Loucy (cell line): ENCODE measurements around the gene NOS1.

Experiments
- H2AFZ ChIP-seq: fragments of 200-600 bp; sonication (generic); 2 replicates; pipeline ENCODE4 v1.6.0; 2016; ENCODE audit warnings: antibody characterized with exemption, mild to moderate bottlenecking, low read length, moderate library complexity
- H3F3A ChIP-seq: fragments of 200-600 bp; 2 replicates; pipeline ENCODE4 v1.6.0; 2016; ENCODE audit warnings: antibody characterized with exemption, low read depth, mild to moderate bottlenecking
- H3K27me3 ChIP-seq: fragments of 200-600 bp; sonication (generic); 2 replicates; pipeline ENCODE4 v1.6.1; 2014; ENCODE audit warnings: low read length, mild to moderate bottlenecking; ENCODE audit not compliant: insufficient read depth, poor library complexity, severe bottlenecking
- H3K36me3 ChIP-seq: fragments of 200-600 bp; sonication (generic); 2 replicates; pipeline ENCODE4 v1.6.1; 2016; ENCODE audit warnings: low read length; ENCODE audit not compliant: insufficient read depth
- H3K4me1 ChIP-seq: fragments of 200-600 bp; sonication (generic); 2 replicates; pipeline ENCODE4 v1.5.1; 2014; ENCODE audit warnings: low read length, mild to moderate bottlenecking; ENCODE audit not compliant: insufficient read depth, poor library complexity, severe bottlenecking
- H3K4me2 ChIP-seq: fragments of 200-600 bp; sonication (generic); 2 replicates; pipeline ENCODE4 v1.6.0; 2014; ENCODE audit warnings: antibody characterized with exemption, low read length, low read depth, mild to moderate bottlenecking; ENCODE audit not compliant: poor library complexity, severe bottlenecking
- H3K4me3 ChIP-seq: fragments of 200-600 bp; sonication (generic); 2 replicates; pipeline ENCODE4 v1.5.1; 2014; ENCODE audit warnings: low read length, mild to moderate bottlenecking, mixed read lengths; ENCODE audit not compliant: poor library complexity, severe bottlenecking
- H3K79me2 ChIP-seq: fragments of 200-600 bp; sonication (generic); 2 replicates; pipeline ENCODE4 v1.6.1; 2014; ENCODE audit warnings: low read length; ENCODE audit not compliant: insufficient read depth
- H3K9ac ChIP-seq: fragments of 200-600 bp; sonication (generic); 2 replicates; pipeline ENCODE4 v1.6.0; 2014; ENCODE audit warnings: mild to moderate bottlenecking, low read depth, low read length, moderate library complexity; ENCODE audit not compliant: poor library complexity, severe bottlenecking
- H3K9me2 ChIP-seq: fragments of 200-600 bp; sonication (generic); replicated peaks from 2 replicates; pipeline ENCODE4 v1.6.1; 2016; ENCODE audit warnings: low read depth, low read length, mixed read lengths
- H3K9me3 ChIP-seq: fragments of 200-600 bp; sonication (generic); 2 replicates; pipeline ENCODE4 v1.6.1; 2014; ENCODE audit warnings: mild to moderate bottlenecking, antibody characterized with exemption, low read length, low read depth; ENCODE audit not compliant: insufficient read depth
- H4K20me1 ChIP-seq: fragments of 200-600 bp; sonication (generic); 2 replicates; pipeline ENCODE4 v1.6.0; 2014; ENCODE audit warnings: antibody characterized with exemption, low read length, mild to moderate bottlenecking; ENCODE audit not compliant: insufficient read depth, poor library complexity, severe bottlenecking
- EZH2phosphoT487 ChIP-seq: fragments of 200-600 bp; IDR thresholded peaks from 2 replicates; pipeline ENCODE4 v1.6.1; 2018; ENCODE audit warnings: antibody characterized with exemption, mild to moderate bottlenecking, moderate library complexity, borderline replicate concordance
- TF ChIP-seq, protein P1 (sequence below): fragments of 200-600 bp; sonication (generic); conservative IDR thresholded peaks from 2 replicates; pipeline ENCODE4 v1.5.1; 2014; ENCODE audit warnings: mild to moderate bottlenecking, antibody characterized with exemption, low read length

NOS1 gene

DNA sequence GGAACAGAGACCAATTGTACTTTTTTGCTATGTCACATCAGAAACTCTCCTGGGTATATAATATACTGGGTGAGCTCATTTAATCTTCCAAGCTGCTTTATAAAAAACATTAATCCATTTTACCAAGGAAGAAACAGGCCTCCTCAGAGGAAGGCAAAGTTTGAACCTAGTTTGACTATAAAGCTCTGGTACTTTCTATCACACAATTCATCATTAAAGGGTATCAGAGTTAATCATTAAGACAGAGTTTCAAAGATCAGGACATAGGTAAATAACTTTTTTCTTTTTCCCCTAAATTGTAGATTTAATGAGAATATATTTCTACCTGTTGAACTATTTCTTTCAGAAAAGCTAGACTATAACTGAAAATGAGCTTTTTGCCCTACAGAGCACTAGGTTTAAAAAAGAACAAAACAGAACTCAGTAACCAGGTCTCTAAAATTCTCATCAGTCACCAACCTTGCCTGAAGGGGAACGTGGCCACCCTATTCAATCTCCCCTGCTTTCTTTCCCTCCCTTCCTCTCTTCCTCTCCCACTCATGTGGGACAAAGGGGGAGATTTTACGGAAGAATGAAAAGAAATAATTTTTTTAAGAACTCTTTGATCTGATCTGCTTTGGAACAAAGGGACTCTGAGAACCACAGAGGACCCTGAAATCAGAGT is 189.8 kb downstream of the NOS1 start:
- Histone ChIP-seq H3K36me3 (peaks cover 89% of the 10 kb centered on the region; the same call in 1 of the 2 replicates), H3K9ac (no peak overlapping the region), H3K4me1 (no peaks in the 10 kb centered on the region), H3K9me3 (no peaks in the 10 kb centered on the region), H3K79me2 (no peaks in the 10 kb centered on the region), H3F3A (no peaks in the 10 kb centered on the region), H2AFZ (no peak overlapping the region), H4K20me1 (no peaks in the 10 kb centered on the region), H3K4me2 (no peak overlapping the region), H3K27me3 (no peaks in the 10 kb centered on the region), H3K4me3 (no peak overlapping the region), H3K9me2 (no peaks in the 10 kb centered on the region)
- TF ChIP-seq, protein P1, sequence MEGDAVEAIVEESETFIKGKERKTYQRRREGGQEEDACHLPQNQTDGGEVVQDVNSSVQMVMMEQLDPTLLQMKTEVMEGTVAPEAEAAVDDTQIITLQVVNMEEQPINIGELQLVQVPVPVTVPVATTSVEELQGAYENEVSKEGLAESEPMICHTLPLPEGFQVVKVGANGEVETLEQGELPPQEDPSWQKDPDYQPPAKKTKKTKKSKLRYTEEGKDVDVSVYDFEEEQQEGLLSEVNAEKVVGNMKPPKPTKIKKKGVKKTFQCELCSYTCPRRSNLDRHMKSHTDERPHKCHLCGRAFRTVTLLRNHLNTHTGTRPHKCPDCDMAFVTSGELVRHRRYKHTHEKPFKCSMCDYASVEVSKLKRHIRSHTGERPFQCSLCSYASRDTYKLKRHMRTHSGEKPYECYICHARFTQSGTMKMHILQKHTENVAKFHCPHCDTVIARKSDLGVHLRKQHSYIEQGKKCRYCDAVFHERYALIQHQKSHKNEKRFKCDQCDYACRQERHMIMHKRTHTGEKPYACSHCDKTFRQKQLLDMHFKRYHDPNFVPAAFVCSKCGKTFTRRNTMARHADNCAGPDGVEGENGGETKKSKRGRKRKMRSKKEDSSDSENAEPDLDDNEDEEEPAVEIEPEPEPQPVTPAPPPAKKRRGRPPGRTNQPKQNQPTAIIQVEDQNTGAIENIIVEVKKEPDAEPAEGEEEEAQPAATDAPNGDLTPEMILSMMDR: no peak
- TF ChIP-seq EZH2phosphoT487: no peak

- TF ChIP-seq, protein P1: no peak
- no peak for TF ChIP-seq EZH2phosphoT487
- Histone ChIP-seq H3K9ac (no peak overlapping the region), H3K79me2 (no peaks in the 10 kb centered on the region), H3K9me3 (no peaks in the 10 kb centered on the region), H3K4me3 (no peak overlapping the region), H3K9me2 (no peaks in the 10 kb centered on the region), H3K27me3 (no peaks in the 10 kb centered on the region), H4K20me1 (no peaks in the 10 kb centered on the region), H3K4me2 (no peak overlapping the region), H3K36me3 (peaks cover 89% of the 10 kb centered on the region; the same call in 1 of the 2 replicates), H3K4me1 (no peaks in the 10 kb centered on the region), H2AFZ (no peak overlapping the region), H3F3A (no peaks in the 10 kb centered on the region)
Measured at GRCh38 chr12:117169548-117169947, 191.9 kb downstream of the NOS1 start.

- peaks cover 87% of the 10 kb centered on the region; the same call in 1 of the 2 replicates for H3K36me3 ChIP-seq
- no peak overlapping the region for H3K9ac ChIP-seq
- no peaks in the 10 kb centered on the region for H3K27me3 ChIP-seq
- H3K9me3 ChIP-seq: no peaks in the 10 kb centered on the region
- H3K4me1 ChIP-seq: no peaks in the 10 kb centered on the region
- no peak overlapping the region for H3K4me2 ChIP-seq
- H3K9me2 ChIP-seq: no peaks in the 10 kb centered on the region
- no peaks in the 10 kb centered on the region for H4K20me1 ChIP-seq
- H3K4me3 ChIP-seq: no peak overlapping the region
- no peaks in the 10 kb centered on the region for H3F3A ChIP-seq
- TF ChIP-seq, protein P1: no peak
- no peak for TF ChIP-seq EZH2phosphoT487
- H2AFZ ChIP-seq: no peak overlapping the region
- H3K79me2 ChIP-seq: no peaks in the 10 kb centered on the region
Measured at GRCh38 chr12:117168976-117169375, 192.4 kb downstream of the NOS1 start.
